SU-DHL-6 (cell line): ENCODE data around the gene STX8.
"Not testable (repeated sequence)": the region's sequence is repeated elsewhere in the genome, so short reads cannot be mapped to it uniquely, and the experiment has no call there.

ENCODE experiments used
- H2AFZ ChIP-seq: fragments of 200-600 bp; sonication (generic); 2 replicates; pipeline ENCODE4 v1.6.1; 2014; ENCODE audit warnings: low read depth, mild to moderate bottlenecking, moderate library complexity, mixed read lengths, antibody characterized with exemption, low read length; ENCODE audit not compliant: severe bottlenecking
- H3F3A ChIP-seq: fragments of 200-600 bp; shearing (Covaris generic); 2 replicates; pipeline ENCODE4 v1.6.0; 2016; ENCODE audit warnings: antibody characterized with exemption, mild to moderate bottlenecking; ENCODE audit not compliant: insufficient read depth
- H3K27ac ChIP-seq: fragments of 200-600 bp; sonication (generic); 2 replicates; pipeline ENCODE4 v1.5.1; 2016; ENCODE audit warnings: low read depth, mild to moderate bottlenecking, low read length, moderate library complexity, mixed read lengths
- H3K27me3 ChIP-seq: fragments of 200-600 bp; sonication (generic), shearing (Covaris generic); 2 replicates; pipeline ENCODE4 v1.6.0; 2014; ENCODE audit warnings: mild to moderate bottlenecking, low read length
- H3K36me3 ChIP-seq: fragments of 200-600 bp; sonication (generic); 2 replicates; pipeline ENCODE4 v1.6.1; 2014; ENCODE audit warnings: mild to moderate bottlenecking, low read length, mixed read lengths
- H3K4me2 ChIP-seq: fragments of 300-600, 200-600 bp; shearing (Covaris generic), sonication (generic); 2 replicates; pipeline ENCODE4 v1.6.0; 2014; ENCODE audit warnings: low read length, low read depth, mild to moderate bottlenecking; ENCODE audit not compliant: poor library complexity, severe bottlenecking
- H3K4me3 ChIP-seq: fragments of 200-600 bp; sonication (generic); 2 replicates; pipeline ENCODE4 v1.5.1; 2014; ENCODE audit warnings: antibody characterized with exemption, low read length, mild to moderate bottlenecking, mixed read lengths; ENCODE audit not compliant: insufficient read depth, poor library complexity, severe bottlenecking
- H3K79me2 ChIP-seq: fragments of 200-600 bp; sonication (generic); 2 replicates; pipeline ENCODE4 v1.6.1; 2014; ENCODE audit warnings: mild to moderate bottlenecking, low read length, moderate library complexity; ENCODE audit not compliant: insufficient read depth
- H3K9ac ChIP-seq: fragments of 200-600 bp; sonication (generic); 2 replicates; pipeline ENCODE4 v1.7.0; 2014; ENCODE audit warnings: mild to moderate bottlenecking, low read length
- H3K9me2 ChIP-seq: fragments of 200-600 bp; sonication (generic); replicated peaks from 2 replicates; pipeline ENCODE4 v1.6.1; 2014; ENCODE audit warnings: low read length; ENCODE audit not compliant: insufficient read depth
- H3K9me3 ChIP-seq: fragments of 200-600 bp; sonication (generic); 2 replicates; pipeline ENCODE4 v1.6.1; 2014; ENCODE audit warnings: low read length, mixed read lengths; ENCODE audit not compliant: insufficient read depth
- H4K20me1 ChIP-seq: fragments of 200-600 bp; sonication (generic); 2 replicates; pipeline ENCODE4 v1.6.1; 2014; ENCODE audit warnings: low read depth, mild to moderate bottlenecking, antibody characterized with exemption, low read length, moderate library complexity, mixed read lengths
- EZH2phosphoT487 ChIP-seq: fragments of 200-600 bp; sonication (generic), shearing (Covaris generic); conservative IDR thresholded peaks from 2 replicates; pipeline ENCODE4 v1.6.1; 2018; ENCODE audit warnings: mild to moderate bottlenecking, antibody characterized with exemption, low read length, moderate library complexity, mixed read lengths
- TF ChIP-seq, protein P1 (sequence below): fragments of 200-600 bp; sonication (generic); IDR thresholded peaks from one replicate; pipeline ENCODE4 v1.5.1; 2017; ENCODE audit warnings: antibody characterized with exemption, mild to moderate bottlenecking, low read length, moderate library complexity; ENCODE audit not compliant: insufficient read depth, poor library complexity, severe bottlenecking

Gene STX8

DNA sequence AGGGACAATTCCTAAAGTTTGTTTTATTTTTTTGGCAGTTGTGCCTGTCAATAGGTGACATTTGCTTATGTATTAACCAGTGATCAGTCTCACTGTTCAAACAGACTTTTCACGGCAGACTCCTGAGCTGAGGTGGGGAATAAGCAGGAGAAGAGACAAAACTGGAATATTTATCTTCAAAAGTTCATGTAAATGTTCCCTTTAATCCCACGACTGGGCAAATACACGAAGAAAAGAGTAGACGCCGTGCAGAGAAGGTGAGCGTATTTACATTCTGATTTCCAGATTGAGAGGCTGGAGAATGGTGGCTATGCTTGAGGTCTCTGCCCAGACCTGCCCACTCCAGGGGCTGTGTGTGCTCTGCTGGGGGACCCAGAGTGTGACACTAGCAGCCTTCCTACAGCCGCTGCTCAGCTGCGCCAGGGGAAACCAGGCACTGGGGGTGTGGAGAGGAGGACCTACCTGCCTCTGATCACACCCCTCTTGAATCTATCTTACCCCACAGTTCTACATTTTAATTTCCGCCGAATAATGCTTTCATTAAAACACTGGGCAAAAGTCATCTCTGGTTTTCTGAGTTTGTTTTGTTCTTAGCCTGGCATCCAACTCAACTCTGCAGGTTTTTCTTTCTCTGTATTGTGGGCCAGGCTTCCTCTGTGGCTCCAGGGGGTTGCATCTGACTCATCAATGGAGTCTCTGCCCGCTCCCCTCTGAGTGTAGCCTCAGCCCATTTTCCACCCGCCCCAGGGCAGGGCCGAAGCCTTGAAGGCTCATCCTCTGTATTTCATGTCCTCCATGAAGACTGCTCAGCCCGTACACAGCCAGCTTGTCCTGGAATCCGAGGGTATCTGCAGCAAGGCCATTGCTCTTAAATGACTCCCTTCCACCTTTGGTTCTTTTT, 317.3 kb downstream of the STX8 start:
- Histone ChIP-seq H3F3A (no peaks in the 10 kb centered on the region), H3K36me3 (no peaks in the 10 kb centered on the region), H2AFZ (no peak overlapping the region), H3K4me3 (no peak overlapping the region), H3K27ac (no peak overlapping the region), H3K9ac (no peak overlapping the region), H3K27me3 (no peaks in the 10 kb centered on the region), H4K20me1 (no peaks in the 10 kb centered on the region), H3K79me2 (no peaks in the 10 kb centered on the region), H3K9me3 (no peaks in the 10 kb centered on the region), H3K4me2 (no peak overlapping the region), H3K9me2 (no peaks in the 10 kb centered on the region)
- TF ChIP-seq, protein P1, sequence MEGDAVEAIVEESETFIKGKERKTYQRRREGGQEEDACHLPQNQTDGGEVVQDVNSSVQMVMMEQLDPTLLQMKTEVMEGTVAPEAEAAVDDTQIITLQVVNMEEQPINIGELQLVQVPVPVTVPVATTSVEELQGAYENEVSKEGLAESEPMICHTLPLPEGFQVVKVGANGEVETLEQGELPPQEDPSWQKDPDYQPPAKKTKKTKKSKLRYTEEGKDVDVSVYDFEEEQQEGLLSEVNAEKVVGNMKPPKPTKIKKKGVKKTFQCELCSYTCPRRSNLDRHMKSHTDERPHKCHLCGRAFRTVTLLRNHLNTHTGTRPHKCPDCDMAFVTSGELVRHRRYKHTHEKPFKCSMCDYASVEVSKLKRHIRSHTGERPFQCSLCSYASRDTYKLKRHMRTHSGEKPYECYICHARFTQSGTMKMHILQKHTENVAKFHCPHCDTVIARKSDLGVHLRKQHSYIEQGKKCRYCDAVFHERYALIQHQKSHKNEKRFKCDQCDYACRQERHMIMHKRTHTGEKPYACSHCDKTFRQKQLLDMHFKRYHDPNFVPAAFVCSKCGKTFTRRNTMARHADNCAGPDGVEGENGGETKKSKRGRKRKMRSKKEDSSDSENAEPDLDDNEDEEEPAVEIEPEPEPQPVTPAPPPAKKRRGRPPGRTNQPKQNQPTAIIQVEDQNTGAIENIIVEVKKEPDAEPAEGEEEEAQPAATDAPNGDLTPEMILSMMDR: no peak
- no peak for TF ChIP-seq EZH2phosphoT487

DNA sequence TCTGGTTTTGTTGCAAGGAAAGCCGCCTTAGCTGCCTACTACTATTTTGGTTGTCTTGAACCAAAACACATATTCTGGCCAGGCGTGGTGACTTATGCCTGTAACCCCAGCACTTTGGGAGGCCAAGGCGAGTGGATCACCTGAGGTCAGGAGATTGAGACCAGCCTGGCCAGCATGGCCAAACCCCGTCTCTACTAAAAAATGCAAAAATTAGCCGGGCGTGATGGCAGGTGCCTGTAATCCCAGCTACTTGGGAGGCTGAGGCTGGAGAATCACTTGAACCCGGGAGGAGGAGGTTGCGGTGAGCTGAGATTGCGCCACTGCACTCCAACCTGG, 318.0 kb downstream of the STX8 start:
- not testable (repeated sequence) for H3K27ac ChIP-seq, H3K4me2 ChIP-seq, H3K9ac ChIP-seq

DNA sequence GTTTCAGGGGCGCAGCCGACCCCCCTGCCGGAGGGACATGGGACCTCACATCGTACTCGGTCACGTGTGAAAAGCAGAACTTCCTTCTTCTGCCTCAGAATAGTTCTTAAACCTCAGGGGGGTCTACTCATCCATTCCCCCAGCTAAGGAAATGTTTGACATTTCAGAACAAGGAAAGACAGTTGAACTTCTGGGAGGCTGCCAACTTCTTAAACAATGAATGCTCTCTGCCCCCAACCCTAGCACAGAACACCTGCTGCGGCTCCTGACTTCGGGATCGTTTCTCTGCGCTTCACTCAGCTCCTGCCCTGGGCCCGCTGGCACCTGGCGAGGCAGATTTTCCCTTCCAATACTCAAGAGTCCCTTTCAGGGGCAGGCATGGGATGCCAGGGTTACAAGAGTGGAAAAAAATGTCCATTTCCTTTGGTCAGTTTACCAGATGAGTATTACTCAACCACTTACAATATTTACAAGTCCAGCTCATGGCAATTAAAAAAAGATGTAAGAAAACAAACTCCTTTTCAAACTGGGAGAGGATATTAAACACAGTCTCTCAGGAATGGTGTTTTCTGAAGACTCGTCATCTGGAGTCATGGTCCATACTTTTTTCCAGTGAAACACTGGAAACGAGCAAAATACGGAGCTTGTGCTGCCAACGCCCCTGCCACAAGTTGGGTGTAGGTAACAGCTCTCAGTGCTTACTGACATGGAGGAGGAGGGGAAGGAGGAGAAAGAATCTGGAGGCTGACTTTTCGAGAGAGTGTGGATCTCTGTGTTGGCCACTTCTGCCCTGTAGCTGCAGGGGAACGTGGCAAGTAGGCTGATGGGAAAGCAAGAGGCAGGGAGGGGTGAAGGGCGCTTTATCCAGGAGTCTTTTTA, 318.6 kb downstream of the STX8 start:
- H3K27me3 ChIP-seq: no peaks in the 10 kb centered on the region
- H4K20me1 ChIP-seq: no peaks in the 10 kb centered on the region
- H2AFZ ChIP-seq: no peak overlapping the region
- H3K4me2 ChIP-seq: no peak overlapping the region
- no peaks in the 10 kb centered on the region for H3K79me2 ChIP-seq
- no peaks in the 10 kb centered on the region for H3K36me3 ChIP-seq
- H3K27ac ChIP-seq: no peak overlapping the region
- H3K9ac ChIP-seq: no peak overlapping the region
- no peaks in the 10 kb centered on the region for H3K9me3 ChIP-seq
- H3F3A ChIP-seq: no peaks in the 10 kb centered on the region
- no peak for TF ChIP-seq EZH2phosphoT487
- TF ChIP-seq, protein P1: no peak
- no peak overlapping the region for H3K4me3 ChIP-seq
- no peaks in the 10 kb centered on the region for H3K9me2 ChIP-seq

More for the DNA sequence above, 318.0 kb downstream of the STX8 start:
- not testable (repeated sequence) for H3K9me2 ChIP-seq, H3K36me3 ChIP-seq, H3K4me3 ChIP-seq, H3K27me3 ChIP-seq, H3K9me3 ChIP-seq, H4K20me1 ChIP-seq, H3F3A ChIP-seq, H3K79me2 ChIP-seq, H2AFZ ChIP-seq

DNA sequence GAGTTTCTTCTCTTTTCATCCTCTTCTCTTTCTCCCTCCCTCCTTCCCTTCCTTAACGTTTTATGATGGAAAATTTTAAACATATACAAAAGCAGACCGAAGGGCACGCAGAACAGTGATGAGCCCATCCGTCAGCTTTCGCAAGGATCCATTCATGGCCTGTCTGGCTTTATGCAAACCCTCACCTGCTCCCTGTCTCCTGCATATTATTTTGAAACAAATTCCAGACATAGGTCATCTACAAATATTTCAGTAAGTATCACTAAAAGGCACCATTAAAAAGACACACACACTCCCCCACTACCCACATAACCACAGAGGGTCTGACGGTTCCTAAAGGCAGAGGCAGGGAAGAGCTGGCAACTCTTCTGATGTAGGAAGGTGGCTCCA, 319.3 kb downstream of the STX8 start:
- Histone ChIP-seq H3K9me3 (no peaks in the 10 kb centered on the region), H3F3A (no peaks in the 10 kb centered on the region), H2AFZ (no peak overlapping the region), H3K4me3 (no peak overlapping the region), H3K9me2 (no peaks in the 10 kb centered on the region), H3K27me3 (no peaks in the 10 kb centered on the region), H4K20me1 (no peaks in the 10 kb centered on the region), H3K4me2 (no peak overlapping the region), H3K36me3 (no peaks in the 10 kb centered on the region), H3K79me2 (no peaks in the 10 kb centered on the region), H3K27ac (no peak overlapping the region), H3K9ac (no peak overlapping the region)
- TF ChIP-seq EZH2phosphoT487: no peak
- TF ChIP-seq, protein P1: no peak
